ENCODE measurements around the gene FAM227A. TPM values are rescaled to one million over a fixed set of nuclear protein-coding genes. Genes with fewer than 3 reads are reported as not detected.

Gene FAM227A
- total RNA-seq, 1 donor from 2014 or later, result 0.16 TPM

DNA sequence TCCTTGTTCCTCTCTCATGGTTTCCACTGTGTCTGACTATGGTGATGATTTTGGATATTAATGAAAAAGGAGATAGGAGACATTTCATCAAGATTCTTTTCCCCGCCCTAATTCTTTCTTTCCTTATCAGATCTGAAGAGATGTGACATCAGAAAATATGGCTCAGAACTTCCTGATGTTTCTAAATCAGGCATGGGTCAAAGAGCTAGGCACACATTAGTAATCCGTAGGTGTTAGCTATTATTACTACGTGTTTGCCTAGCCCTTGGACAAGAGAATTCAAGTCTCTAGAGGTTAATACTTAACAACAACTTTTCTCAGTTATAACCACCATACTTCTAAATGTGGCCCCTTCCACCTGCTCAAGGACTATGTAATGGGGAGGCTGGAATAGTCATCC, 38.7 kb upstream of the FAM227A start:
- intact Hi-C loops (cut with micrococcal nuclease), result no loop called here
- H3K4me1 Mint-ChIP-seq (ENCODE audit: low read depth), result peaks cover 61% of the 10 kb centered on the region
- no peaks in the 10 kb centered on the region for H3K9me3 Mint-ChIP-seq
- H3K27me3 Mint-ChIP-seq (ENCODE audit: insufficient read depth), result no peaks in the 10 kb centered on the region
- H3K4me3 Mint-ChIP-seq, result no peak overlapping the region
- peaks cover 50% of the 10 kb centered on the region for H3K36me3 Mint-ChIP-seq (ENCODE audit: low read depth)
- no peak for DNase-seq (ENCODE audit: low spot score)
- peak overlapping the region; percentile 41 for H3K27ac Mint-ChIP-seq

GRCh38 chr22:38694049-38694448, 37.9 kb upstream of the FAM227A start:
- Mint-ChIP-seq H3K36me3 (ENCODE audit: low read depth) (peaks cover 56% of the 10 kb centered on the region), H3K4me3 (no peak overlapping the region), H3K27me3 (ENCODE audit: insufficient read depth) (no peaks in the 10 kb centered on the region), H3K27ac (no peak overlapping the region), H3K9me3 (no peaks in the 10 kb centered on the region), H3K4me1 (ENCODE audit: low read depth) (peaks cover 52% of the 10 kb centered on the region)
- intact Hi-C loops (cut with micrococcal nuclease), result no loop called here
- no peak for DNase-seq (ENCODE audit: low spot score)

DNA sequence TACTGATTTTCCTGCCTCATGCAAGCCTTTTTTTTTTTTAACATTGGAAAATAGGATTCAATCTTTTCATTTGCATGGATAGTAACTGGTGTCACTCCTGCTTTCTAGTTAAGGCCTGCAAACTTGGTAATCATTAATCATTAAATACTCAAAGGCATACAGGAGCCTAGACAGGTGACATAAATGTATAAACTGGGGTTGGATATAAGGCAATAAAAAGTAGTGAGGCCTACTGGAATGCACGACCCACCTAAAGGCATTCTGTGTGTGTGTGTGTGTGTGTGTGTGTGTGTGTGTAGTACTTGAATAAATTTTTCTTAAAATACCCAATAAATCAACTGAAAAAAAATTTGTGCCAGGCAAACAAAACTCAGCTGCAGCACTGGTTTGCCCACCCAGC, 33.5 kb upstream of the FAM227A start:
- H3K4me3 Mint-ChIP-seq, result no peak overlapping the region
- H3K27ac Mint-ChIP-seq, result no peak overlapping the region
- no peaks in the 10 kb centered on the region for H3K9me3 Mint-ChIP-seq
- intact Hi-C loops (cut with micrococcal nuclease), result no loop called here
- peaks cover 17% of the 10 kb centered on the region for H3K4me1 Mint-ChIP-seq (ENCODE audit: low read depth)
- no peak for DNase-seq (ENCODE audit: low spot score)
- H3K36me3 Mint-ChIP-seq (ENCODE audit: low read depth), result peaks cover 46% of the 10 kb centered on the region
- H3K27me3 Mint-ChIP-seq (ENCODE audit: insufficient read depth), result no peaks in the 10 kb centered on the region

- Mint-ChIP-seq H3K36me3 (ENCODE audit: low read depth) (peaks cover 50% of the 10 kb centered on the region), H3K4me3 (no peak overlapping the region), H3K9me3 (no peaks in the 10 kb centered on the region), H3K27me3 (ENCODE audit: insufficient read depth) (no peaks in the 10 kb centered on the region), H3K4me1 (ENCODE audit: low read depth) (peaks cover 17% of the 10 kb centered on the region), H3K27ac (no peak overlapping the region)
- intact Hi-C loops (cut with micrococcal nuclease), result no loop called here
- DNase-seq (ENCODE audit: low spot score), result no peak
These were observed 29.6 kb upstream of the FAM227A start for GRCh38 chr22:38685761-38686160.

DNA sequence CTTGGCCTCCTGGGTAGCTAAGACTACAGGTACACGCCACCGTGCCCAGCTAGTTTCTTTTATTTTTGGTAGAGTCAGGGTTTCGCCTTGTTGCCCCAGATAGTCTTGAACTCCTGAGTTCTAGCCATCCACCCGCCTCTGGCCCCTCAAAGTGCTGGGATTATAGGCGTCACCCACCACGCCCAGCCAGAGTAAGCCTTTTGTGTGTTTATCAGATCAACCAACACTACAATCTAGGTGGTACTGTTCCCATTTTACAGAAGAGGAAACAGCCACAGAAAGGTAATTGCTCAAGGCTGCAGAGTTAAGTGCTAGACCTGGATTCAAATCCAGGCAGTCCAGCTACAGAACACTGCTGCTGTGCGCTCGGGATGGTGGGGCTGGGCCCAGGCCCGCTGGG, 28.7 kb upstream of the FAM227A start:
- no peak overlapping the region for H3K4me3 Mint-ChIP-seq
- DNase-seq (ENCODE audit: low spot score), result no peak
- peaks cover 21% of the 10 kb centered on the region for H3K4me1 Mint-ChIP-seq (ENCODE audit: low read depth)
- H3K27me3 Mint-ChIP-seq (ENCODE audit: insufficient read depth), result no peaks in the 10 kb centered on the region
- no peaks in the 10 kb centered on the region for H3K9me3 Mint-ChIP-seq
- intact Hi-C loops (cut with micrococcal nuclease), result loop anchor here (5.0 kb wide), 1 partner anchor 178 kb away; the partner anchor contains the start of gene DDX17
- no peak overlapping the region for H3K27ac Mint-ChIP-seq
- H3K36me3 Mint-ChIP-seq (ENCODE audit: low read depth), result peaks cover 48% of the 10 kb centered on the region

GRCh38 chr22:38681582-38682335, 25.6 kb upstream of the FAM227A start, which contains the start of gene TOMM22:
TOMM22 (plus strand) TSS chr22:38681957; CDS start chr22:38681979, 22 bp downstream.
- no peaks in the 10 kb centered on the region for H3K9me3 Mint-ChIP-seq
- H3K36me3 Mint-ChIP-seq (ENCODE audit: low read depth), result peaks cover 32% of the 10 kb centered on the region
- intact Hi-C loops (cut with micrococcal nuclease), result loop anchor here (1.0 to 5.0 kb wide), 7 partner anchors 15 to 995 kb away; partner anchors contain the start of genes CBY1, DDX17, DMC1 and DNAL4
- peaks cover 21% of the 10 kb centered on the region for H3K4me1 Mint-ChIP-seq (ENCODE audit: low read depth)
- H3K27ac Mint-ChIP-seq, result peak within 1 kb of the TSS; percentile 96
- H3K27me3 Mint-ChIP-seq (ENCODE audit: insufficient read depth), result no peaks in the 10 kb centered on the region
- peak within 1 kb of the TSS; percentile 98 for H3K4me3 Mint-ChIP-seq
- peak; percentile 83 for DNase-seq (ENCODE audit: low spot score)

GRCh38 chr22:38675833-38676232, 19.6 kb upstream of the FAM227A start:
- intact Hi-C loops (cut with micrococcal nuclease), result no loop called here
- DNase-seq (ENCODE audit: low spot score), result no peak
- H3K27me3 Mint-ChIP-seq (ENCODE audit: insufficient read depth), result no peaks in the 10 kb centered on the region
- H3K4me1 Mint-ChIP-seq (ENCODE audit: low read depth), result peaks cover 4% of the 10 kb centered on the region
- peaks cover 8% of the 10 kb centered on the region for H3K36me3 Mint-ChIP-seq (ENCODE audit: low read depth)
- no peaks in the 10 kb centered on the region for H3K9me3 Mint-ChIP-seq
- H3K27ac Mint-ChIP-seq, result no peak overlapping the region
- no peak overlapping the region for H3K4me3 Mint-ChIP-seq

GRCh38 chr22:38674888-38675287, 18.7 kb upstream of the FAM227A start:
- no peak overlapping the region for H3K4me3 Mint-ChIP-seq
- H3K9me3 Mint-ChIP-seq, result no peaks in the 10 kb centered on the region
- H3K27ac Mint-ChIP-seq, result no peak overlapping the region
- no peaks in the 10 kb centered on the region for H3K4me1 Mint-ChIP-seq (ENCODE audit: low read depth)
- H3K27me3 Mint-ChIP-seq (ENCODE audit: insufficient read depth), result no peaks in the 10 kb centered on the region
- intact Hi-C loops (cut with micrococcal nuclease), result no loop called here
- peaks cover 8% of the 10 kb centered on the region for H3K36me3 Mint-ChIP-seq (ENCODE audit: low read depth)
- DNase-seq (ENCODE audit: low spot score), result no peak

- intact Hi-C loops (cut with micrococcal nuclease), result loop anchor here (10.0 kb wide), 1 partner anchor 472 kb away; the partner anchor contains the start of gene PLA2G6
- Mint-ChIP-seq H3K4me3 (peak overlapping the region; percentile 93), H3K9me3 (no peaks in the 10 kb centered on the region), H3K36me3 (ENCODE audit: low read depth) (no peaks in the 10 kb centered on the region), H3K4me1 (ENCODE audit: low read depth) (peaks cover 16% of the 10 kb centered on the region), H3K27me3 (ENCODE audit: insufficient read depth) (no peaks in the 10 kb centered on the region), H3K27ac (peak overlapping the region; percentile 98)
- peak; percentile 28 for DNase-seq (ENCODE audit: low spot score)
These were observed 1.1 kb upstream of the FAM227A start for GRCh38 chr22:38657045-38657909.

GRCh38 chr22:38655519-38656255, 505 bp downstream of the FAM227A start:
- Mint-ChIP-seq H3K9me3 (no peaks in the 10 kb centered on the region), H3K27ac (peak overlapping the region; percentile 98), H3K27me3 (ENCODE audit: insufficient read depth) (no peaks in the 10 kb centered on the region), H3K4me3 (peak overlapping the region; percentile 93), H3K36me3 (ENCODE audit: low read depth) (no peaks in the 10 kb centered on the region), H3K4me1 (ENCODE audit: low read depth) (peaks cover 16% of the 10 kb centered on the region)
- DNase-seq (ENCODE audit: low spot score), result no peak
- intact Hi-C loops (cut with micrococcal nuclease), result loop anchor here (1.0 to 10.0 kb wide), 6 partner anchors 26 to 471 kb away; partner anchors contain the start of genes DDX17, DMC1, GTPBP1 and PLA2G6

DNA sequence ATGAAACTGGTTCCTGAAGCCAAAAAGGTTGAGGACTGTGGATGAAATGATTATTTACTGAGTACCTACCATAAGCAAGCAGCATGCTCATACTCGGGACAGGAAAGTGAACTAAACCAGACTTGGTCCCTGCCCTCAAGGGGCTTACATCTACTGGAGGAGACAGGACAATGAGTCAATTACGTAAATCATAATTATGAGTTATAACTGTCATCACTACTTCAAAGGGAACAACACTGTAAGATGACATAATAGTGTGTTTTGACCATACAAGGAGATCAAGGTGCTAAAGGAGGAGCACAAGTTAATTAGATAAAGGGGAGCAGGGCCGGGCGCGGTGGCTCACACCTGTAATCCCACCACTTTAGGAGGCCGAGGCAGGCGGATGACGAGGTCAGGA, 2.5 kb downstream of the FAM227A start:
- Mint-ChIP-seq H3K4me1 (ENCODE audit: low read depth) (peaks cover 16% of the 10 kb centered on the region), H3K36me3 (ENCODE audit: low read depth) (no peaks in the 10 kb centered on the region), H3K9me3 (no peaks in the 10 kb centered on the region), H3K27me3 (ENCODE audit: insufficient read depth) (peaks cover 3% of the 10 kb centered on the region), H3K27ac (no peak overlapping the region), H3K4me3 (no peak overlapping the region)
- no peak for DNase-seq (ENCODE audit: low spot score)
- intact Hi-C loops (cut with micrococcal nuclease), result loop anchor here (10.0 kb wide), 1 partner anchor 469 kb away; the partner anchor contains the start of gene PLA2G6

DNA sequence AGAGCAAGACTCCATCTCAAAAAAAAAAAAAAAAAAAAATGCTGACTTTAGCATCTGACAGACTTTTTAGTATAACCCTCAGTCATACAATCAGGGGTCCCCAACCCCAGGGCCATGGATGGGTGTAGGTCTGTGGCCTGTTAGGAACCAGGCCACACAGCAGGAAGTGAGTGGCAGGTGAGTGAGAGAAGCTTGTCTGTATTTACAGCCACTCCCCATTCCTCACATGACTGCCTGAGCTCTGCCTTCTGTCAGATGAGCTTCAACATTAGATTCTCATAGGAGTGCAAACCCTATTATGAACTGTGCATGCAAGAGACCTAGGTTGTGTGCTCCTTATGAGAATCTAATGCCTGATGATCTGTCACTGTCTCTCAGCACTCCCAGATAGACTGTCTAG, 3.3 kb downstream of the FAM227A start:
- H3K27ac Mint-ChIP-seq, result no peak overlapping the region
- DNase-seq (ENCODE audit: low spot score), result no peak
- intact Hi-C loops (cut with micrococcal nuclease), result loop anchor here (10.0 kb wide), 1 partner anchor 468 kb away; the partner anchor contains the start of gene PLA2G6

More for the DNA sequence above, 3.3 kb downstream of the FAM227A start:
- H3K4me1 Mint-ChIP-seq (ENCODE audit: low read depth), result peaks cover 16% of the 10 kb centered on the region
- H3K4me3 Mint-ChIP-seq, result no peak overlapping the region
- H3K36me3 Mint-ChIP-seq (ENCODE audit: low read depth), result no peaks in the 10 kb centered on the region
- peaks cover 5% of the 10 kb centered on the region for H3K27me3 Mint-ChIP-seq (ENCODE audit: insufficient read depth)
- H3K9me3 Mint-ChIP-seq, result no peaks in the 10 kb centered on the region

Measured in activated T-helper 1 cell treated with anti-CD3 and anti-CD28 coated beads, Interleukin-12 subunit alpha, Interleukin-12 subunit beta, Interleukin-2, Interleukin-4 antibody, amounts not matched to agents 30 ng/mL and 10 ng/mL and 1 ng/mL, durations not matched to agents 14 hours and 24 hours and 36 hours (primary cell).